ENCODE results near the gene MYH9. TPM values are rescaled to one million over a fixed set of nuclear protein-coding genes. Genes with fewer than 3 reads are reported as not detected.
A peak's percentile ranks its signal among the peaks of the same experiment; 100 is the strongest.

Gene MYH9
- total RNA-seq, 1 experiment from 2014 or later: 788 TPM

GRCh38 chr22:36359470-36359996 lies 28.2 kb downstream of the MYH9 start:
- intact Hi-C loops (cut with micrococcal nuclease; ENCODE audit: unreplicated experiment) (no loop called here), in situ Hi-C loops (cut with HindIII; ENCODE audit: low pct_unique_long_range_greater_than_20kb, low sequenced_read_pairs) (no loop called here)
- ATAC-seq (no peak), DNase-seq (ENCODE audit: low read depth, low spot score) (no peak)
- TF ChIP-seq CTCF (IDR thresholded peaks at IDR 0.05) (no peak), TCF7L2 (IDR thresholded peaks at IDR 0.05; ENCODE audit: low read depth, low read length) (no peak), REST (IDR thresholded peaks at IDR 0.05; ENCODE audit: insufficient read depth in 1 of 2, low read depth in 2 of 2, low read length in 1 of 2) (no peak), SIN3A (IDR thresholded peaks at IDR 0.05; ENCODE audit: borderline replicate concordance, insufficient read depth, low read depth, low read length) (no peak), POLR2AphosphoS5 (IDR thresholded peaks at IDR 0.05; ENCODE audit: low read depth, low read length) (no peak)
- Histone ChIP-seq H3K36me3 (ENCODE audit: control insufficient read depth, insufficient read depth, low read length) (no peaks in the 10 kb centered on the region), H3K9me3 (ENCODE audit: control insufficient read depth, insufficient read depth, low read depth, low read length) (no peaks in the 10 kb centered on the region), H3K4me3 (ENCODE audit: low read depth in 2 of 2, low read length in 2 of 2) (no peak overlapping the region), H3K27me3 (ENCODE audit: control insufficient read depth, insufficient read depth, low read length) (no peaks in the 10 kb centered on the region), H3K27ac (ENCODE audit: low read length) (peak overlapping the region; percentile 99), H3K4me1 (ENCODE audit: control insufficient read depth, insufficient read depth, low read length) (peaks cover 92% of the 10 kb centered on the region)
- TSS peak; percentile 34 for BruUV-seq (replicated peaks)
- POLR2A ChIA-PET: no interaction called here
- CTCF ChIA-PET: no interaction called here

GRCh38 chr22:36358533-36359469 lies 29.0 kb downstream of the MYH9 start:
- in situ Hi-C loops (cut with HindIII; ENCODE audit: low pct_unique_long_range_greater_than_20kb, low sequenced_read_pairs) (no loop called here), intact Hi-C loops (cut with micrococcal nuclease; ENCODE audit: unreplicated experiment) (no loop called here)
- Histone ChIP-seq H3K36me3 (ENCODE audit: control insufficient read depth, insufficient read depth, low read length) (no peaks in the 10 kb centered on the region), H3K9me3 (ENCODE audit: control insufficient read depth, insufficient read depth, low read depth, low read length) (no peaks in the 10 kb centered on the region), H3K4me1 (ENCODE audit: control insufficient read depth, insufficient read depth, low read length) (peaks cover 88% of the 10 kb centered on the region), H3K27me3 (ENCODE audit: control insufficient read depth, insufficient read depth, low read length) (no peaks in the 10 kb centered on the region), H3K4me3 (ENCODE audit: low read depth in 2 of 2, low read length in 2 of 2) (no peak overlapping the region), H3K27ac (ENCODE audit: low read length) (peak overlapping the region; percentile 99)
- ATAC-seq (peak; percentile 42), DNase-seq (ENCODE audit: low read depth, low spot score) (no peak)
- TF ChIP-seq POLR2AphosphoS5 (IDR thresholded peaks at IDR 0.05; ENCODE audit: low read depth, low read length): no peak; the same call in 1 of the 2 replicates
- TF ChIP-seq CTCF (IDR thresholded peaks at IDR 0.05): no peak
- no peak for TF ChIP-seq TCF7L2 (IDR thresholded peaks at IDR 0.05; ENCODE audit: low read depth, low read length)
- TF ChIP-seq SIN3A (IDR thresholded peaks at IDR 0.05; ENCODE audit: borderline replicate concordance, insufficient read depth, low read depth, low read length): no peak
- TF ChIP-seq REST (IDR thresholded peaks at IDR 0.05; ENCODE audit: insufficient read depth in 1 of 2, low read depth in 2 of 2, low read length in 1 of 2): no peak
- no TSS peak for BruUV-seq (replicated peaks)
- CTCF ChIA-PET: no interaction called here
- POLR2A ChIA-PET: interaction anchor here (0.7 kb wide), 1 partner anchor 30 kb away, joined by 3 read pairs; no protein-coding TSS in a partner anchor

All from Panc1 (cell line).